Heart right ventricle (tissue), 16 donors: ENCODE measurements around the gene IRAG1. TPM values are rescaled to one million over a fixed set of nuclear protein-coding genes. Genes with fewer than 3 reads are reported as not detected.
A peak's percentile ranks its signal among the peaks of the same experiment; 100 is the strongest.

Experiments
- ATAC-seq, 8 donors: fragments of 200-7000 bp; cut with Tn5 transposase; one replicate each; pipeline ENCODE4 v1.9.1; 2020; ENCODE audit warnings: mild to moderate bottlenecking in 8 of 8, moderate library complexity in 8 of 8, moderate number of reproducible peaks in 1 of 8
- DNase-seq, 2 donors: peaks; one replicate each; pipeline ENCODE4 v3.0.0-alpha.2; 2020
- H3K27ac ChIP-seq, 10 donors: fragments of 200-600 bp; sonication (generic) in 2 of 10; one replicate each; pipeline versions ENCODE4 v1.5.0 to v1.8.0; 2020 to 2022; ENCODE audit warnings: mild to moderate bottlenecking in 3 of 10
- H3K27me3 ChIP-seq, 7 donors: fragments of 200-600 bp; one replicate each; pipeline ENCODE4 v1.8.0; 2021 to 2022; ENCODE audit warnings: mild to moderate bottlenecking in 2 of 7
- H3K36me3 ChIP-seq, 9 donors: fragments of 200-600 bp; sonication (generic) in 1 of 9; one replicate each; pipeline versions ENCODE4 v1.5.0 to v1.8.0; 2020 to 2022; ENCODE audit warnings: mild to moderate bottlenecking in 2 of 9
- H3K4me1 ChIP-seq, 9 donors: fragments of 200-600 bp; sonication (generic) in 1 of 9; one replicate each; pipeline versions ENCODE4 v1.5.0 to v1.8.0; 2020 to 2022; ENCODE audit warnings: mild to moderate bottlenecking in 4 of 9
- H3K4me3 ChIP-seq, 10 donors: fragments of 200-600 bp; sonication (generic) in 2 of 10; one replicate each; pipeline versions ENCODE4 v1.5.0 to v1.8.0; 2020 to 2022; ENCODE audit warnings: mild to moderate bottlenecking in 7 of 10, moderate library complexity in 2 of 10
- H3K9me3 ChIP-seq, 11 donors: fragments of 200-600 bp in 10 of 11; sonication (generic) in 2 of 11; one replicate each; pipeline versions ENCODE4 v1.5.0 to v1.8.0; 2013 to 2022; ENCODE audit warnings: mild to moderate bottlenecking in 2 of 11, control low read depth in 1 of 11, moderate library complexity in 1 of 11
- CTCF ChIP-seq, 9 donors: fragments of 200-600 bp; sonication (generic) in 2 of 9; IDR thresholded peaks; one replicate each; pipeline versions ENCODE4 v1.5.0 to v1.8.0; 2021 to 2022; ENCODE audit warnings: antibody characterized with exemption in 9 of 9, mild to moderate bottlenecking in 5 of 9, moderate library complexity in 1 of 9
- WGBS, 2 donors: extraction: QIAGEN DNeasy Blood & Tissue Kit; methylation state at CpG; one replicate each; pipeline ENCODE4 v1.1.7; 2013; ENCODE audit warnings: inconsistent platforms in 1 of 2; 5-methylcytosine and 5-hydroxymethylcytosine counted together
- intact Hi-C, 10 donors: fragments of 100-400 bp; cut with DNase I; formaldehyde crosslinking; loops; one replicate each; pipeline versions ENCODE4 v1.11.1 to v1.14.2; 2022
- polyA plus RNA-seq, 2 donors: library from polyadenylated mRNA; stranded (reverse); fragments of 200-250 nt; gene quantifications; one replicate each; pipeline ENCODE4 v1.2.3, GENCODE V29; 2013
- total RNA-seq, 10 donors: library from RNA; stranded (reverse); fragmentation: NEBNext Ultra II Directional in 3 of 10; extraction: Animal tissue kit (Norgen Biotek cat#: 25700) in 3 of 10; gene quantifications; one replicate each; pipeline versions ENCODE4 v1.2.1 to v1.2.4, GENCODE V29; 2021 to 2023
- donor health status: Arrhythmogenic right ventricular cardiomyopathy.
- donor health status: ischemic (EF 13 %, LVEDD 7.1; RV severe dilation, severe dysfunction).
- donor health status: healthy with polysubstance abuse.
- donor health status: DM: no; HTN: yes; CAD: no.
- donor health status: DM: no; HTN: no; CAD: no.
- donor health status: ischemic (EF 25% LVEDD 6.9; RV normal size, moderate dysfunction).
- donor health status: ischemic (EF 25% LVEDD 5.7; RV mildly dilated, moderate dysfunction).
- donor health status: healthy.
- donor health status: DM: yes; HTN: yes; CAD: no.
- donor health status: Ischemic cardiomyopathy.
- donor health status: ischemic (EF 35%, LVEDD 5.7; RV mildly dilated, moderate dysfunction).
- donor health status: nonischemic (EF 11% LVEDD 7.7; RV severe dilation, severe dysfunction).
- donor health status: DM: yes; HTN: yes; CAD: no.
- donor health status: PGD.
- donor health status: ischemic (EF 29% LVEDD 5.4; RV normal size, mild dysfunction).
- donor health status: nonischemic (EF 23%, LVEDD 6.1; RV moderate dilation, normal function).

IRAG1 gene
- total and polyA plus RNA-seq, 12 donors: 2.5 to 8.3 (median 5.0) TPM

GRCh38 chr11:10699072-10699471 lies 5.5 kb upstream of the IRAG1 start:
- H3K4me1 ChIP-seq: peaks cover 0 to 30% (median 9%) of the 10 kb centered on the region in 9 donors
- WGBS, 2 donors: 99% methylated on average over 3 of the region's 3 CpGs
- DNase-seq (no peak), ATAC-seq (no peak)
- no peaks in the 10 kb centered on the region for H3K9me3 ChIP-seq
- H3K27ac ChIP-seq: no peak overlapping the region
- intact Hi-C loops: no loop called here
- no peak for TF ChIP-seq CTCF (IDR thresholded peaks at IDR 0.05)
- no peaks in the 10 kb centered on the region for H3K27me3 ChIP-seq
- no peaks in the 10 kb centered on the region for H3K36me3 ChIP-seq
- H3K4me3 ChIP-seq: no peak overlapping the region

GRCh38 chr11:10697323-10697620 lies 3.7 kb upstream of the IRAG1 start:
- Histone ChIP-seq H3K36me3 (no peaks in the 10 kb centered on the region), H3K9me3 (no peaks in the 10 kb centered on the region), H3K27me3 (peaks cover 0 to 8% (median 0%) of the 10 kb centered on the region in 7 donors), H3K4me1 (peaks cover 0 to 48% (median 13%) of the 10 kb centered on the region in 9 donors), H3K27ac (peak overlapping the region in 8 of 10 donors; percentile 36 to 68 (median 54)), H3K4me3 (no peak overlapping the region)
- no peak for ATAC-seq
- intact Hi-C loops: no loop called here
- TF ChIP-seq CTCF (IDR thresholded peaks at IDR 0.05): no peak
- no peak for DNase-seq
- WGBS, 2 donors: 45 to 74% methylated on average over 2 of the region's 2 CpGs

- no peaks in the 10 kb centered on the region for H3K9me3 ChIP-seq
- 65 to 69% methylated on average over 9 of the region's 9 CpGs for WGBS, 2 donors
- peaks cover 0 to 8% (median 0%) of the 10 kb centered on the region in 7 donors for H3K27me3 ChIP-seq
- no peaks in the 10 kb centered on the region for H3K36me3 ChIP-seq
- TF ChIP-seq CTCF (IDR thresholded peaks at IDR 0.05): no peak
- peak overlapping the region in 8 of 10 donors; percentile 39 to 73 (median 60) for H3K27ac ChIP-seq
- intact Hi-C loops: no loop called here
- DNase-seq (peak in 1 of 2 donors; percentile 46), ATAC-seq (peak; percentile 30 to 66 (median 48))
- peaks cover 0 to 49% (median 13%) of the 10 kb centered on the region in 9 donors for H3K4me1 ChIP-seq
- H3K4me3 ChIP-seq: no peak overlapping the region
Measured at GRCh38 chr11:10696468-10697322, 3.1 kb upstream of the IRAG1 start.

GRCh38 chr11:10695833-10696232 lies 2.3 kb upstream of the IRAG1 start:
- peak overlapping the region in 2 of 10 donors; percentile 19 to 68 for H3K27ac ChIP-seq
- intact Hi-C loops: no loop called here
- TF ChIP-seq CTCF (IDR thresholded peaks at IDR 0.05): no peak
- peaks cover 0 to 8% (median 0%) of the 10 kb centered on the region in 7 donors for H3K27me3 ChIP-seq
- H3K4me3 ChIP-seq: no peak overlapping the region
- H3K36me3 ChIP-seq: no peaks in the 10 kb centered on the region
- no peaks in the 10 kb centered on the region for H3K9me3 ChIP-seq
- 45 to 51% methylated on average over 3 of the region's 3 CpGs for WGBS, 2 donors
- H3K4me1 ChIP-seq: peaks cover 0 to 49% (median 13%) of the 10 kb centered on the region in 9 donors
- ATAC-seq: no peak
- DNase-seq: no peak
